Astrocyte (in vitro differentiated cells and primary cell): Measurements from ENCODE around the gene TENM4.

Experiments
- EZH2 ChIP-seq: IDR thresholded peaks from 2 replicates; pipeline ENCODE4 v1.6.1; 2012; ENCODE audit warnings: mild to moderate bottlenecking, low read length, inconsistent platforms; ENCODE audit not compliant: insufficient read depth
- TF ChIP-seq, protein P1 (sequence below): IDR thresholded peaks from 2 replicates; pipeline ENCODE4 v1.5.1; 2011; ENCODE audit warnings: low read depth, mild to moderate bottlenecking, inconsistent platforms, low read length, moderate library complexity; ENCODE audit not compliant: insufficient read depth

DNA sequence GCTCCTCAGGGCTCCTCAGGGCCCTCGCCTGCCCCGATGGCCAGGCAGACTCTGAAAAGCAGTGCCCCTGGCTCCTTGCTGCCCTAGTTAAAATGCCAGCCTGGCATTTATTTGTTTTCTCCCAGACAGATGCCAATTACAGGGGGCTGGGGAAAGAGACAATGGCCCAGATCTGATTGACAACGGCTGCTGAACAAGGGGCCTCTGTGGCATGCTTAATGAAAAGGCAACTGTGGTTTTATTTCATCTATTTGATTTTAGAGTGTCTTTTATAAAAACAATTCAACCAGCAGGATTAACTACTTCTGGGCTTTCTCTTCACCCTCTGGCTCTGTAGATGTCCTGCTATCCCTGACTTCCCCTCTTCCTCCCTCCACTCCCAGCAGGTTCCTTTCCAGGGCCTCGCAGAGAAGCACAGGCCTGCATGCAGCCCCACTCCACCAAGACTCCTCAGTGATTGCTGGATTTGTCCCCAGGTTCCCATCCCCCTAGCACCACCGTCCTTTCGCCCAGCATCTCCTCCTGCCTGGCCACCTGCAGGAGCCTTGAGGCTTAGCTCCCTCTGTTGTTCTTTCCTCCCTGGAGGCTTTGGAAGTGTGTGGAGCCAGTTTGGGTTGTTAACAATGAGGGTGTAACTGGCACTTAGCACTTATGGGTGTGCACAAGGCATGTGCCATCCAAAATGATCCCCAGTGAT, 171.1 kb downstream of the TENM4 start:
- TF ChIP-seq EZH2: no peak
- TF ChIP-seq, protein P1, sequence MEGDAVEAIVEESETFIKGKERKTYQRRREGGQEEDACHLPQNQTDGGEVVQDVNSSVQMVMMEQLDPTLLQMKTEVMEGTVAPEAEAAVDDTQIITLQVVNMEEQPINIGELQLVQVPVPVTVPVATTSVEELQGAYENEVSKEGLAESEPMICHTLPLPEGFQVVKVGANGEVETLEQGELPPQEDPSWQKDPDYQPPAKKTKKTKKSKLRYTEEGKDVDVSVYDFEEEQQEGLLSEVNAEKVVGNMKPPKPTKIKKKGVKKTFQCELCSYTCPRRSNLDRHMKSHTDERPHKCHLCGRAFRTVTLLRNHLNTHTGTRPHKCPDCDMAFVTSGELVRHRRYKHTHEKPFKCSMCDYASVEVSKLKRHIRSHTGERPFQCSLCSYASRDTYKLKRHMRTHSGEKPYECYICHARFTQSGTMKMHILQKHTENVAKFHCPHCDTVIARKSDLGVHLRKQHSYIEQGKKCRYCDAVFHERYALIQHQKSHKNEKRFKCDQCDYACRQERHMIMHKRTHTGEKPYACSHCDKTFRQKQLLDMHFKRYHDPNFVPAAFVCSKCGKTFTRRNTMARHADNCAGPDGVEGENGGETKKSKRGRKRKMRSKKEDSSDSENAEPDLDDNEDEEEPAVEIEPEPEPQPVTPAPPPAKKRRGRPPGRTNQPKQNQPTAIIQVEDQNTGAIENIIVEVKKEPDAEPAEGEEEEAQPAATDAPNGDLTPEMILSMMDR: no peak
